Choroid plexus epithelial cell (primary cell): Measurements from ENCODE around the gene AP1M2.
A peak's percentile ranks its signal among the peaks of the same experiment; 100 is the strongest.

Source experiments
- DNase-seq: peaks from one replicate; pipeline ENCODE4 v3.0.0-alpha.2; 2010; ENCODE audit warnings: low read depth
- H3K4me3 ChIP-seq: 2 replicates; pipeline ENCODE4 v1.5.1; 2011; ENCODE audit warnings: low read depth, mild to moderate bottlenecking, control low read depth, low read length, moderate library complexity
- CTCF ChIP-seq: conservative IDR thresholded peaks from 2 replicates; pipeline ENCODE4 v1.5.1; 2011; ENCODE audit warnings: low read depth, mild to moderate bottlenecking, control low read depth, inconsistent platforms, low read length, moderate library complexity

The AP1M2 gene

GRCh38 chr19:10587022-10587838, at the start of gene AP1M2:
Gene AP1M2, minus strand, starts transcription at chr19:10587312. Its CDS starts 81 bp downstream, at chr19:10587231.
- no peak for TF ChIP-seq CTCF
- no peak for DNase-seq
- H3K4me3 ChIP-seq = no peak within 1 kb of the TSS

DNA sequence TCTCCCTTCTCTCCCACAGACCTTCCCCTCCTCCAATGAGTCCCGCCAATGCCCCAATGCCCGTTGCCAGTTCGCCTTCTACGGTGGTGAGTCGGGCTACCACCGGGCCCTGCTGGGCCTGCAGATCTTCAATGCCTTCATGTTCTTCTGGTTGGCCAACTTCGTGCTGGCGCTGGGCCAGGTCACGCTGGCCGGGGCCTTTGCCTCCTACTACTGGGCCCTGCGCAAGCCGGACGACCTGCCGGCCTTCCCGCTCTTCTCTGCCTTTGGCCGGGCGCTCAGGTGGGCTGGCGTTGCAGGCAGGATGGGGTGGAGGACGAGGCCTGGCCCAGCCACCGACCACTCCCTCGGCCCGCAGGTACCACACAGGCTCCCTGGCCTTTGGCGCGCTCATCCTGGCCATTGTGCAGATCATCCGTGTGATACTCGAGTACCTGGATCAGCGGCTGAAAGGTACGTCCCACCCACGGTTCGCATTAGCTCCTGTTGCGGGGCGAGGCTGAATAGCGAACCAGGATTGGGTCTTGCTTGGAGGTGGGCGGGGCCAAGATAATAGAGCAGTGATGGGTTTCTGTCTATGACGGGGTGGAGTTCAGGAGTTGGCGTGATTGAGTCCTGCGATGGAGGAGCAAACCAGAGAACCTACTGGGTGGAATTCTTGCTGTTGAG, 49.3 kb upstream of the AP1M2 start:
- no peak overlapping the region for H3K4me3 ChIP-seq
- no peak for DNase-seq
- TF ChIP-seq CTCF = no peak

GRCh38 chr19:10634963-10635362, 47.9 kb upstream of the AP1M2 start:
- H3K4me3 ChIP-seq = no peak overlapping the region
- no peak for DNase-seq
- TF ChIP-seq CTCF = no peak

DNA sequence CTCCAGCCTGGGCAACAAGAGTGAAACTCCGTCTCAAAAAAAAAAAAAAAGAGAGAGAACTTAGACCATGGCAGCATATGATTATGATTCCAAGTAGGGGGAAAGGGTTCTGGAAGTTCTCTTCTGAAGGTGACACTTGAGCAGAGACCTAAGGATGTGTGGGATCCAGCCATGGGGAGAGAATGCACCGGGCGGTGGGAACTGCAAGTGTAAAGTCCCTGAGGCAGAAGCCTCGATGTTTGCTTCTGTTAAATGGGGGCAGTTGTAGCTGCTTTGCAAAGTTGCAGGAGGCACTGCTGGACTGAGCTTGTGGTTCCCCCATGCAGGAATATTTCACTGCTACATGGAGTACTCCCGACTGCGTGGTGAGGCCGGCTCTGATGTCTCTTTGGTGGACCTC, 47.3 kb upstream of the AP1M2 start:
- no peak overlapping the region for H3K4me3 ChIP-seq
- no peak for DNase-seq
- no peak for TF ChIP-seq CTCF

DNA sequence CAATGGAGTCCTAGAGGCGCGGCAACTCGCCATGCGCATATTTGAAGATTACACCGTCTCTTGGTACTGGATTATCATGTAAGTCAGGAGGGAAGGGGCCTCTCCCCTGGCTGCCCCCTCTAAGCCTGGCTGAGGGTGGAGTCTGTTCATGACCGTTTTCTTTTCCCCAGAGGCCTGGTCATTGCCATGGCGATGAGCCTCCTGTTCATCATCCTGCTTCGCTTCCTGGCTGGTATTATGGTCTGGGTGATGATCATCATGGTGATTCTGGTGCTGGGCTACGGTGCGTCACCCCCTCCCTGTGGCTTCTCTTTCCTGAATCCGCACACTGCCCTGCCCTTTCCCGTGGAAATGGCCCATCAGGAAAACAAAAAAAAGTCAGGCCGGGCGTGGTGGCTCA, 44.8 kb upstream of the AP1M2 start:
- H3K4me3 ChIP-seq = no peak overlapping the region
- no peak for TF ChIP-seq CTCF
- DNase-seq = no peak

DNA sequence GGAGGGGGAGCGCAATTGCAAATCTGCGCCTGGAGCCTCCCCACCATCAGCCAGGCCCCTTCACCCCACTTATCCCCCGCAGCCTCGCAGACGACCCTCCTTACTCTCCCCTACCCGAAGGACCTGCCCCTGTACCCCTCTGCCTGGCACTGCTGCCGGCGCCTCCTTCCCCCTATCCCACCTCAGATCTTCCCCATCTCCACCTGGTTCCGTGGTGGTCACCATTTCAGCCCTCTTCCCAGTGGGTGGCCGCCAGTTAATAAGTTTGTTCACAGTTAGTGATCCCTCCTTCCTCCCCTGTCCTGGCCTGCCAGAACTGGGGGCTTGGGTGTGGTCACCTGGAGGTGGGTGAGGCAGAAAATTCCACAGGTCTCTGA, 38.6 kb upstream of the AP1M2 start:
- no peak for TF ChIP-seq CTCF
- H3K4me3 ChIP-seq = peak overlapping the region; percentile 60
- no peak for DNase-seq
